ENCODE results near the gene COPS6. TPM values are rescaled to one million over a fixed set of nuclear protein-coding genes. Genes with fewer than 3 reads are reported as not detected.

Gene COPS6
- total and polyA plus RNA-seq, 2 donors (not counting 1 experiment from before 2014, with no cell fraction given), result 76.5 to 79.6 TPM

- Histone ChIP-seq H3K9ac (ENCODE audit: low read length) (peak within 1 kb of the TSS; percentile 73), H3K4me2 (replicated peaks; ENCODE audit: low read depth, low read length, poor library complexity, severe bottlenecking) (peak within 1 kb of the TSS; percentile 72), H4K20me1 (ENCODE audit: control insufficient read depth, insufficient read depth, low read length, poor library complexity, severe bottlenecking) (peaks cover 27% of the 10 kb centered on the region), H3K27me3 (replicated peaks in 1 of 4; ENCODE audit: control extremely low read depth in 1 of 4, control insufficient read depth in 3 of 4, insufficient read depth in 4 of 4, low read length in 3 of 4) (no peaks in the 10 kb centered on the region), H3K4me3 (ENCODE audit: control extremely low read depth in 1 of 5, extremely low read depth in 1 of 5, insufficient read depth in 1 of 5, low read depth in 2 of 5, low read length in 4 of 5) (peak within 1 kb of the TSS; percentile 70 to 84 (median 79)), H3K79me2 (ENCODE audit: control insufficient read depth, insufficient read depth, low read length) (peaks cover 29% of the 10 kb centered on the region), H3K36me3 (replicated peaks in 1 of 2; ENCODE audit: control extremely low read depth in 1 of 2, control insufficient read depth in 1 of 2, extremely low read depth in 1 of 2, insufficient read depth in 2 of 2, low read length in 1 of 2) (peaks cover 3 to 17% of the 10 kb centered on the region in 2 experiments), H3K27ac (ENCODE audit: low read length in 2 of 2) (peak within 1 kb of the TSS; percentile 81 to 91), H2AFZ (ENCODE audit: insufficient read depth, low read depth, low read length, poor library complexity, severe bottlenecking) (peak within 1 kb of the TSS; percentile 67), H3K9me3 (ENCODE audit: control extremely low read depth in 1 of 3, control insufficient read depth in 2 of 3, insufficient read depth in 1 of 3, low read length in 2 of 3) (no peaks in the 10 kb centered on the region), H3K4me1 (ENCODE audit: control insufficient read depth in 2 of 2, insufficient read depth in 2 of 2, low read length in 2 of 2) (peaks cover 16 to 24% of the 10 kb centered on the region in 2 donors)
- CTCF ChIA-PET, result interaction anchor here (0.6 to 2.0 kb wide), 7 partner anchors 18 to 130 kb away, joined by 3 to 19 read pairs (median 6); partner anchors contain the start of genes AP4M1, MBLAC1 and MCM7
- intact Hi-C loops (cut with micrococcal nuclease), result loop anchor here (1.0 to 10.0 kb wide), 14 partner anchors 8 to 593 kb away; partner anchors contain the start of genes AP4M1, CNPY4, FBXO24 and GNB2
- H3K4me1 Mint-ChIP-seq, result peaks cover 32% of the 10 kb centered on the region
- no peaks in the 10 kb centered on the region for H3K27me3 Mint-ChIP-seq
- ATAC-seq (ENCODE audit: low read depth), result peak; percentile 77
- H3K4me3 Mint-ChIP-seq, result peak within 1 kb of the TSS; percentile 86
- DNase-seq, result peak; percentile 99
- WGBS (ENCODE audit: insufficient coverage), result under 1% methylated on average over 46 of the region's 55 CpGs
- POLR2A ChIA-PET, result interaction anchor here (0.9 to 2.1 kb wide), 13 partner anchors 19 to 347 kb away, joined by 3 to 19 read pairs (median 6); partner anchors contain the start of genes AP4M1, LAMTOR4, MBLAC1 and MCM7
- peak within 1 kb of the TSS; percentile 91 for H3K27ac Mint-ChIP-seq
- TF ChIP-seq, protein P1, sequence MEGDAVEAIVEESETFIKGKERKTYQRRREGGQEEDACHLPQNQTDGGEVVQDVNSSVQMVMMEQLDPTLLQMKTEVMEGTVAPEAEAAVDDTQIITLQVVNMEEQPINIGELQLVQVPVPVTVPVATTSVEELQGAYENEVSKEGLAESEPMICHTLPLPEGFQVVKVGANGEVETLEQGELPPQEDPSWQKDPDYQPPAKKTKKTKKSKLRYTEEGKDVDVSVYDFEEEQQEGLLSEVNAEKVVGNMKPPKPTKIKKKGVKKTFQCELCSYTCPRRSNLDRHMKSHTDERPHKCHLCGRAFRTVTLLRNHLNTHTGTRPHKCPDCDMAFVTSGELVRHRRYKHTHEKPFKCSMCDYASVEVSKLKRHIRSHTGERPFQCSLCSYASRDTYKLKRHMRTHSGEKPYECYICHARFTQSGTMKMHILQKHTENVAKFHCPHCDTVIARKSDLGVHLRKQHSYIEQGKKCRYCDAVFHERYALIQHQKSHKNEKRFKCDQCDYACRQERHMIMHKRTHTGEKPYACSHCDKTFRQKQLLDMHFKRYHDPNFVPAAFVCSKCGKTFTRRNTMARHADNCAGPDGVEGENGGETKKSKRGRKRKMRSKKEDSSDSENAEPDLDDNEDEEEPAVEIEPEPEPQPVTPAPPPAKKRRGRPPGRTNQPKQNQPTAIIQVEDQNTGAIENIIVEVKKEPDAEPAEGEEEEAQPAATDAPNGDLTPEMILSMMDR (IDR thresholded peaks at IDR 0.05), result peak; percentile 96
- TF ChIP-seq EZH2 (IDR thresholded peaks at IDR 0.05; ENCODE audit: borderline replicate concordance, insufficient read depth, low read depth, low read length, poor library complexity, severe bottlenecking), result no peak
- H3K9me3 Mint-ChIP-seq (ENCODE audit: insufficient read depth), result no peaks in the 10 kb centered on the region
These were observed 7.2 kb upstream of the COPS6 start, which contains the start of gene ZNF3 for GRCh38 chr7:100081535-100082102. Gene ZNF3, minus strand, starts transcription at chr7:100081723. Its CDS starts 4,366 bp downstream, at chr7:100077357.
